PFSK-1 (cell line): ENCODE results near the gene CACNA1S.

ENCODE experiments used
- FOXP2 ChIP-seq: optimal IDR thresholded peaks from 2 replicates; pipeline ENCODE3; 2011; ENCODE audit warnings: borderline replicate concordance, control low read depth, inconsistent platforms; ENCODE audit not compliant: insufficient read depth; ENCODE audit errors: extremely low read length, extremely low read depth
- POLR2AphosphoS5 ChIP-seq: IDR thresholded peaks from 2 replicates; pipeline ENCODE4 v1.6.1; 2012; ENCODE audit warnings: low read depth, mild to moderate bottlenecking, control low read depth, low read length, moderate library complexity
- REST ChIP-seq, 2 experiments: IDR thresholded peaks; 2 replicates each; pipeline versions ENCODE4 v1.6.1 to v1.8.0; 2011 to 2012; ENCODE audit warnings: low read depth in 2 of 2, low read length in 2 of 2, control low read depth in 1 of 2, inconsistent platforms in 1 of 2, mild to moderate bottlenecking in 1 of 2, moderate library complexity in 1 of 2; ENCODE audit not compliant: insufficient read depth in 1 of 2
- SIN3A ChIP-seq: IDR thresholded peaks from 2 replicates; pipeline ENCODE4 v1.6.1; 2012; ENCODE audit warnings: mild to moderate bottlenecking, low read length, moderate library complexity, borderline replicate concordance; ENCODE audit not compliant: insufficient read depth
- TAF1 ChIP-seq: IDR thresholded peaks from 2 replicates; pipeline ENCODE4 v1.6.1; 2012; ENCODE audit warnings: low read length, control low read depth, borderline replicate concordance; ENCODE audit not compliant: insufficient read depth

CACNA1S gene

DNA sequence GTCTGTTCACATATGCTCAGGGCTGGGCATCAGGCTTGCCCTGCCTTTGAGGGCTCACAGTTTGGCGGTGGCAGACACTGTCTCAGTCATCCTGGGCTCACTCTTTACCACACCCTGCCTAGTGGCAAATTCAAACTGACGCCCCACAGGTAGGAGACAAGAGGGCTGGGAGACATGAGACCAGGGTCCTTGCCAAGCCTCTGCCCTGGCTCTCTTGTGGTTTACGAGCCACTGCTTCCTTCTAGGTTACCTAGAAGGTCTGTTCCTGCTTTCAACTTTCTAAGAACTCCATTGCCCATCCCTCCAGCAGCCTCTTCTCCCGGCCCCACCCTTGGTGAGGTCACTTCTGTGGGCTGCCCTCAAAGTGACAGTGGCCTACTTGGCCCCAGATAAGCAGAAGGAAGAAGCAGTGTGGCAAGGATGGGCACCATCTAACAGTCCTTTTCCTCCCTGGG lies 99.2 kb downstream of the CACNA1S start:
- TF ChIP-seq FOXP2 = no peak
- no peak for TF ChIP-seq POLR2AphosphoS5
- TF ChIP-seq SIN3A = no peak
- TF ChIP-seq REST (IDR thresholded peaks at IDR 0.05; ENCODE audit: insufficient read depth in 1 of 2, low read depth in 2 of 2, low read length in 2 of 2) = no peak
- TF ChIP-seq TAF1 = no peak

GRCh38 chr1:201011616-201012015 lies 100.6 kb downstream of the CACNA1S start:
- TF ChIP-seq SIN3A (no peak), REST (IDR thresholded peaks at IDR 0.05; ENCODE audit: insufficient read depth in 1 of 2, low read depth in 2 of 2, low read length in 2 of 2) (no peak), FOXP2 (no peak), TAF1 (no peak)

DNA sequence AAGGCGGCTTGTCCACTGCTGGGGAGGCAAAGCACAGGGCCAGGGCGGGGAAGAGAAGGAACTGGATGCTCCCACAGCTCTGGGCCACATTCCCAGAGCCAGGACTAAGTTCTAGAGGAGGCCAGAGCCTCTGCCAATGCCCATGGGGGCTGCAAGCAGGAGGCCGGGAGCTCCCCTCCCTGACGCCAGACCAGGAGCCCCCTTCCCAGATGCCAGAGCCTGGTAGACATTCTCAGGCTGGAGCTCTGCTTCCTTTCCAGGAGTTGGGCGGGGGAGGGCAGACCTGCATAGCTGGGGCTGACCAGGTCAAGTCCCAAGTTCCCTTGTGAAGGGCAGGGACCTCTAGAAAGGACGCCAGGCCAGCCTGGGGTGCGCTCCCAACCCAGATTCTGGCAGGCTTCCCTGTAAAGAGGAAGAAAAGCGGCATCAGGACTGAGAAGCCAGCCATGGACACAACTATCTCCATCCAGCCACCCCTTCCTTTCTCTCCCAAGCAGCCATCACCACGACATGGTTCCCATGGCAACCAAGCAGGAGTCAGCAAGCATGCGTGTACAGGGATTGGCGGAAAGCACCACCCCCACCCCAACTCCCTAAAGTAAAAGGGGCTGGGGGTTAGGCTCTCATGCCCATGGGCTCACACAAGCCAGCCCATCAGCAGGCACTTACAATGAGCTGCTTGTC lies 102.1 kb downstream of the CACNA1S start:
- TF ChIP-seq TAF1 (no peak), REST (IDR thresholded peaks at IDR 0.05; ENCODE audit: insufficient read depth in 1 of 2, low read depth in 2 of 2, low read length in 2 of 2) (no peak), POLR2AphosphoS5 (no peak), FOXP2 (no peak), SIN3A (no peak)

DNA sequence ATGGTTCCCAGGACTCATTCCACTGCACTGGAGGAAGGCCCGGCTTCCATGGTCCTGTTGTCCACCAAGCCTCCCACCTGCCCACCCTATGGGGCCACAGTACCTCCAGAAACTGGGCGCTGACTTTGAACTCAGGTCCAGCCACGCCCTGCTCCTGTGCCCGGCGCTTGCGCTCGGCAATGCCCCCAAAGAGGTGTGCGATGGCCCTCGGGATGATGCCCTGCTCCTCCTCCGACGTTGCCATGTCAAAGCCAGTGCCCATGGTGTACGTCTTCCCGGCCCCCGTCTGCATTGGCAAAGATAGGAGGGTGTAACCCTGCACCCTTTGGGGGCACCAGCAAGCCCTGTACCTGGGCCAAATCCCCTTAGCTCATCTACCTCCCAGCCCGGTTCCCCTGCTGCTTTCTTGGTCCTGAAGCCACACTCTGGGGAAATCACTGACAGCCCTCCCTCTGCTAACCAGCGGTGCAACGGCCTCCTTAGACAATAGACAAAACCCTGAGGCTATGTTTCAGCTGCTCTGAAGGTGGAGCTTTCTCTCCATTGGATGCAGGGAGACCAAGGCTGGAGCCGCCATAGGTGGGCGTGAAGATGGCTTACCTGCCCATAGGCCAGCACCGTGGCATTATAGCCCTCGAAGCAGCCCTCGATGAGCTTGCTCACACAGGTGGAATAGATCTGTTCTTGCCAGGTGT lies 103.4 kb downstream of the CACNA1S start:
- TF ChIP-seq FOXP2 (no peak), REST (IDR thresholded peaks at IDR 0.05; ENCODE audit: insufficient read depth in 1 of 2, low read depth in 2 of 2, low read length in 2 of 2) (no peak), TAF1 (no peak), SIN3A (no peak), POLR2AphosphoS5 (no peak)
